Measurements from ENCODE around the gene ELAVL1. TPM values are rescaled to one million over a fixed set of nuclear protein-coding genes. Genes with fewer than 3 reads are reported as not detected.

The ELAVL1 gene
- total RNA-seq, 6 experiments from 2014 or later = 105 to 127 (median 115) TPM

DNA sequence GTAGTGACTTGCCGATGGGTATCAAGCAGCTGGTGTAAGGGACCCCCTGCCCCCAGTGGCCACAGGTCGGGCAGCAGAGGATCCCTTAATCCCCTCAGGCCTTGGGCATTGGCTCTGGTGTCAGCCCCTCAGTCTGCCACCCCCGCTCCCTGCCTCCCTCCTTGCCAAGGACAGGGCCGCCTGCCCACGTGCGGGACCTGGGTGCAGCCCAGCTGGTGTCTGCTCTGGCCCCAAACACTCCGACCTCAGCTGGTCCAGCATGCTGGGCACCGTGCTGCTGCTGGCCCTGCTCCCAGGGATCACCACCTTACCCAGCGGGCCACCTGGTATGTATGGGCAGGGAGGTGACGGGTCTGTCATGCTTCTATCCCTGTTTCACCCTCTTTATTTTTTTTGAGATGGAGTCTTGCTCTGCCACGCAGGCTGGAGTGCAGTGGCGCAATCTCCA is 90.8 kb downstream of the ELAVL1 start, which contains the start of gene TGFBR3L:
TSS of gene TGFBR3L (plus strand) at position 233 of the 448 bp plus-strand sequence.
- H3K27me3 Mint-ChIP-seq (ENCODE audit: insufficient read depth) = peaks cover 9% of the 10 kb centered on the region
- no peak for TF ChIP-seq CTCF (IDR thresholded peaks at IDR 0.05)
- H3K27ac Mint-ChIP-seq = peak within 1 kb of the TSS; percentile 48

GRCh38 chr19:7914099-7914498 is 91.3 kb downstream of the ELAVL1 start:
- peaks cover 5% of the 10 kb centered on the region; the same call in 1 of the 2 replicates for H3K36me3 Mint-ChIP-seq (ENCODE audit: low read depth)
- peaks cover 11% of the 10 kb centered on the region for H3K4me1 Mint-ChIP-seq (ENCODE audit: low read depth)
- H3K27ac Mint-ChIP-seq = no peak overlapping the region
- no peaks in the 10 kb centered on the region for H3K9me3 Mint-ChIP-seq
- peaks cover 9% of the 10 kb centered on the region for H3K27me3 Mint-ChIP-seq (ENCODE audit: insufficient read depth)
- DNase-seq = no peak
- H3K4me3 Mint-ChIP-seq = no peak overlapping the region
- TF ChIP-seq CTCF (IDR thresholded peaks at IDR 0.05) = no peak

More for the DNA sequence above, 90.8 kb downstream of the ELAVL1 start, which contains the start of gene TGFBR3L:
- peak within 1 kb of the TSS; percentile 72 for H3K4me3 Mint-ChIP-seq
- peaks cover 14% of the 10 kb centered on the region for H3K4me1 Mint-ChIP-seq (ENCODE audit: low read depth)
- no peak for DNase-seq
- H3K9me3 Mint-ChIP-seq = no peaks in the 10 kb centered on the region
- H3K36me3 Mint-ChIP-seq (ENCODE audit: low read depth) = peaks cover 5% of the 10 kb centered on the region; the same call in 1 of the 2 replicates

GRCh38 chr19:7913652-7914051 is 91.8 kb downstream of the ELAVL1 start:
- no peak for TF ChIP-seq CTCF (IDR thresholded peaks at IDR 0.05)
- H3K9me3 Mint-ChIP-seq = no peaks in the 10 kb centered on the region
- no peak for DNase-seq
- peaks cover 5% of the 10 kb centered on the region; the same call in 1 of the 2 replicates for H3K36me3 Mint-ChIP-seq (ENCODE audit: low read depth)
- no peak overlapping the region for H3K27ac Mint-ChIP-seq
- H3K27me3 Mint-ChIP-seq (ENCODE audit: insufficient read depth) = peaks cover 9% of the 10 kb centered on the region
- peaks cover 11% of the 10 kb centered on the region for H3K4me1 Mint-ChIP-seq (ENCODE audit: low read depth)
- H3K4me3 Mint-ChIP-seq = no peak overlapping the region

DNA sequence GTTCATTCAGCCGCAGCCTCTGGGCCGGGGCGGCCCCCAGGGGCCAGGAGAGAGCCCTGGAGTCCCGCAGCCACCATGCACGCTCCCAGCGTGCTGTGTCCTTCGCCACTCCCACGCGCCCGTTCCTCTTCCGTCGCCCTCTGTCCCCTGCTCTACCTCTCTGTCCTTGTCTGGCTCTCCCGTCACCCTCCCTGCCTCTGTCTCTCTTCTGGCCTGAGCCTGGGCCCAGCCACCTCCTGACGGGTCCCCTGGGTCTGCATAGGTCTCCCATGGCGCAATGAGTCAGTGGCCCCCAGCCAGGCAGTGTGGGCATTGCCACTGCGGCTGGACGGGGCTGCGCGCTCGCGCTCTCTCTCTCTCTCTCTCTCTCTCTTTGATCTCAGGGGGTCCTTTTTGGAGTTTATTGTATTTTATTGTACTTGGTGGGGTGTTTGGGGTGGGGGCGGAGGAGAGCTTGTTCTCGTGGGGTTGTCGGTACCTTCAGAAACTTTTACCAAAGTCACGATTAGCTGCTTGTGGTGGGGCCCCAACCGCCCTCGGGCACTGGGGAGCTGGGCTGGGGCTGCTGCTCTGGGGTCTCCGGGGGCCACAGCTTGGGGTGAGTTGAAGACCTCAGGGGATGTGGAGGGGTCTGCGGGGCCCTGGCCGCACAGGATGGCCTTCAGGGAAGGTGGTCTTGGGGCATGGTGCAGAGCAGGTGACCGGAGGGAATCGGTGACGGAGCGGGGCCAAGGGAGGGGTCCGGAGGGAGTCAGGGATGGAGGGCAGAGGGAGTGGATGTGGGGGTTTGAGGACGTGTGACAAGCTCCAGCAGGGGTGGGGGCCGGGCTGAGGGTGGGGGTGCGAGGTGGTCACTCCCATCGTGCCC is 92.5 kb downstream of the ELAVL1 start:
- peaks cover 9% of the 10 kb centered on the region for H3K27me3 Mint-ChIP-seq (ENCODE audit: insufficient read depth)
- DNase-seq = no peak
- no peak overlapping the region for H3K27ac Mint-ChIP-seq
- H3K36me3 Mint-ChIP-seq (ENCODE audit: low read depth) = peaks cover 5% of the 10 kb centered on the region; the same call in 1 of the 2 replicates
- no peaks in the 10 kb centered on the region for H3K9me3 Mint-ChIP-seq
- TF ChIP-seq CTCF (IDR thresholded peaks at IDR 0.05) = no peak
- H3K4me3 Mint-ChIP-seq = no peak overlapping the region
- H3K4me1 Mint-ChIP-seq (ENCODE audit: low read depth) = peaks cover 11% of the 10 kb centered on the region

DNA sequence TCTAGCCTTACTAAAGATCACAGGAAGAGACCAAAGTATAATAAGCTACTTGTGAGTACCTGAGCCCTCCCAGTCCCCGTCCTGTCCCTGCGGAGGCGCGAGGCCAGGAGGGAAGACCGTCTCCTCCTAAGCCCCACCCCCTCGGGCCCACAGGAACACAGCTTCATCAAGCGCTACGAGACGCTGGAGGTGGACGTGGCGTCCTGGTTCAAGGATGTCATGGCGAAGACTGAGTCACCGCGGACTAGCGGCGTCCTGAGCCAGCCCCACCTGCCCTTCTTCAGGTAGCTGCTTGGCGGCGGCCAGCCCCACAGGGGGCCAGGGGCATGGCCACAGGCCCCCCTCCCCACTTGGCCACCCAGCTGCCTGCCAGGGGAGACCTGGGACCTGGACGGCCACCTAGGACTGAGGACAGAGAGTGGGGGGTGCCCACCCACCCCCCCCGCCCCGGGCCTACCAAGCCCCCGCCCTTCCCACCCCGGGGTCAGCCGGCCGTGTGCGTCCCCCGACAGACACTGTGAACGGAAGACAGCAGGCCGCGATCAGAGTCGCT is 93.2 kb downstream of the ELAVL1 start:
- H3K27me3 Mint-ChIP-seq (ENCODE audit: insufficient read depth) = peaks cover 9% of the 10 kb centered on the region
- no peak overlapping the region for H3K27ac Mint-ChIP-seq
- no peak for DNase-seq
- no peak overlapping the region for H3K4me3 Mint-ChIP-seq
- no peak for TF ChIP-seq CTCF (IDR thresholded peaks at IDR 0.05)
- H3K4me1 Mint-ChIP-seq (ENCODE audit: low read depth) = peaks cover 11% of the 10 kb centered on the region
- H3K9me3 Mint-ChIP-seq = no peaks in the 10 kb centered on the region
- peaks cover 5% of the 10 kb centered on the region; the same call in 1 of the 2 replicates for H3K36me3 Mint-ChIP-seq (ENCODE audit: low read depth)
